Erythroblast (primary cell): ENCODE data around the gene KRTAP17-1.

Source experiments
- GATA1 ChIP-seq: IDR thresholded peaks from 2 replicates; pipeline ENCODE4 v1.6.1; 2011; ENCODE audit warnings: low read depth, mild to moderate bottlenecking, control low read depth, low read length, moderate library complexity
- POLR2A ChIP-seq: IDR thresholded peaks from 2 replicates; pipeline ENCODE4 v1.6.1; 2011; ENCODE audit warnings: mild to moderate bottlenecking, low read length

DNA sequence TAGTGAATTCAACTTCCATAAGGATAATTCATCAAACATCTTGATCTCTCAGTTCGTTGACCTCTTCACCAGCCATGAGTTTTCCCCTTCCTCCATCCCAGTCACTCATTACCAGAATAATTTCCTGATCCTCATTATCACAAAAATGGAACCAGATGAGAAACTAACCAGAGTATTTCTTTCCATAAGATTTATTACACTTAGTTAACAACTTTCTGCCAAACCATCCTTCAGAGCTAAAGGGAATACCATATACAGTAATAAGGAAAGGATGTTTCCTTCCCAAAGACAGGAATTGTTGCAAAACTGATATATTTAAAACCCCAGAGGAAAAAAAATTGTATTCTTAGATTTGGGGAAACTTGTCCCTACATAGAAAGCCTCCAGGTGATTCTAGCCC is 21.5 kb downstream of the KRTAP17-1 start:
- TF ChIP-seq POLR2A (no peak), GATA1 (no peak)
